MM.1S (cell line): ENCODE results near the gene SPECC1.
"Not testable (repeated sequence)": the region's sequence is repeated elsewhere in the genome, so short reads cannot be mapped to it uniquely, and the experiment has no call there.

Experiments used
- DNase-seq: peaks from one replicate; pipeline ENCODE4 v3.0.0-alpha.2; 2015
- H2AFZ ChIP-seq: fragments of 300-600 bp; sonication (generic); 2 replicates; pipeline ENCODE4 v1.6.0; 2016; ENCODE audit warnings: antibody characterized with exemption, low read length
- H3F3A ChIP-seq: fragments of 300-600 bp; sonication (generic); 2 replicates; pipeline ENCODE4 v1.6.1; 2016; ENCODE audit warnings: mild to moderate bottlenecking, antibody characterized with exemption, low read length, moderate library complexity, mixed read lengths; ENCODE audit not compliant: insufficient read depth
- H3K27ac ChIP-seq: fragments of 300-600 bp; sonication (generic); 2 replicates; pipeline ENCODE4 v1.5.1; 2016; ENCODE audit warnings: mild to moderate bottlenecking, low read length
- H3K27me3 ChIP-seq: fragments of 300-600 bp; sonication (generic); replicated peaks from 2 replicates; pipeline ENCODE4 v1.6.0; 2016; ENCODE audit warnings: low read length; ENCODE audit not compliant: insufficient read depth
- H3K36me3 ChIP-seq: fragments of 300-600 bp; sonication (generic); replicated peaks from 2 replicates; pipeline ENCODE4 v1.6.1; 2016; ENCODE audit warnings: mild to moderate bottlenecking, low read length, mixed read lengths; ENCODE audit not compliant: insufficient read depth
- H3K4me1 ChIP-seq: fragments of 300-600 bp; sonication (generic); 2 replicates; pipeline ENCODE4 v1.6.1; 2016; ENCODE audit warnings: low read length, mixed read lengths
- H3K4me2 ChIP-seq: fragments of 300-600 bp; sonication (generic); 2 replicates; pipeline ENCODE4 v1.6.0; 2016; ENCODE audit warnings: low read depth, low read length
- H3K4me3 ChIP-seq: fragments of 300-600 bp; sonication (generic); 2 replicates; pipeline ENCODE4 v1.5.1; 2016; ENCODE audit warnings: low read length, mixed read lengths
- H3K79me2 ChIP-seq: fragments of 300-600 bp; sonication (generic); 2 replicates; pipeline ENCODE4 v1.6.1; 2016; ENCODE audit warnings: mixed run types, low read length, mixed read lengths
- H3K9ac ChIP-seq: fragments of 300-600 bp; sonication (generic); 2 replicates; pipeline ENCODE4 v1.6.1; 2016; ENCODE audit warnings: low read length, mixed read lengths
- H3K9me2 ChIP-seq: fragments of 300-600 bp; sonication (generic); replicated peaks from 2 replicates; pipeline ENCODE4 v1.6.1; 2016; ENCODE audit warnings: mild to moderate bottlenecking, low read length, mixed read lengths; ENCODE audit not compliant: insufficient read depth
- H3K9me3 ChIP-seq: fragments of 300-600 bp; sonication (generic); replicated peaks from 2 replicates; pipeline ENCODE4 v1.6.1; 2016; ENCODE audit warnings: mild to moderate bottlenecking, low read length, mixed read lengths; ENCODE audit not compliant: insufficient read depth
- H4K20me1 ChIP-seq: fragments of 300-600 bp; sonication (generic); 2 replicates; pipeline ENCODE4 v1.6.1; 2016; ENCODE audit warnings: mild to moderate bottlenecking, low read length, moderate library complexity, mixed read lengths; ENCODE audit not compliant: insufficient read depth
- EZH2 ChIP-seq: fragments of 300-600 bp; sonication (generic); optimal IDR thresholded peaks from 2 replicates; pipeline ENCODE3; 2017; ENCODE audit warnings: low read depth, mild to moderate bottlenecking, antibody characterized with exemption, low read length, mixed read lengths
- EZH2phosphoT487 ChIP-seq: fragments of 300-600 bp; sonication (generic); IDR thresholded peaks from 2 replicates; pipeline ENCODE4 v1.6.1; 2018; ENCODE audit warnings: antibody characterized with exemption, low read length
- TF ChIP-seq, protein P1 (sequence below): fragments of 300-600 bp; sonication (generic); IDR thresholded peaks from 2 replicates; pipeline ENCODE4 v1.5.1; 2016; ENCODE audit warnings: antibody characterized with exemption, low read length, mixed read lengths

Gene SPECC1

DNA sequence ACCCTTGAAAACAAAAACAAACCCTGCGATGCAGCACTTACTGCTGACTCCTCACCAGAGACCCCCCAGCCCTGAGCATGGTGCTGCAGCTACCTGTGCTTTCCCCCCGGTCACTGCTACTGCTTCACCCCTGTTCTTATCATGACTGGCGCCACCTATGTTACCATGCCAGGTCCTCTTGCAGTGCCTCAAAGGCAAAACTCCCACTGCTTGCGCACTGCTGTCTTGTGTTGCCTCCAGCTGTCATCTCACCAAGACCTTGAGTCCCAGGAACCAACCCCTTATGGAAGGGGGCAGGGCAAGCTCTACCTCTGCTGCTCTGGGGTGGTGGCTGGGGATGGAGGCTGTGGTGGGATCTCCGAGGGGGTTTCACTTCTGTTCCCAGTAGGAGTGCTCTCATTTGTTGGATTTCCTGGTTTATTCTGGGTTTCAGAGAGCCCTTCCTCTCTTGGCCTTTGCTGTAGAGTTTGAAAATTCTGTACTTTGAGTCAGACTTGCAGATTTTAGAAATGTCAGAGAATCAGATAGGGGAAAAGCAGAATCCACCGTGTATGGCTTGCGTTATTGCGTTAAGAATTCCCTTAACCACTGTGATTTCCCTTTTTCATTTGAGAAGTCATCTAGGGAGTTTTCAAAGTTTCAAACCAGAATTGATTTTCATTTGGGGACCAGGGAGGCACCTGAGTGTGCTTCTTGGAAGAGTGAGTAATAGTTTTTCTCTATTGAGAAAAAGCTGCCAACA, 96.6 kb downstream of the SPECC1 start:
- TF ChIP-seq, protein P1, sequence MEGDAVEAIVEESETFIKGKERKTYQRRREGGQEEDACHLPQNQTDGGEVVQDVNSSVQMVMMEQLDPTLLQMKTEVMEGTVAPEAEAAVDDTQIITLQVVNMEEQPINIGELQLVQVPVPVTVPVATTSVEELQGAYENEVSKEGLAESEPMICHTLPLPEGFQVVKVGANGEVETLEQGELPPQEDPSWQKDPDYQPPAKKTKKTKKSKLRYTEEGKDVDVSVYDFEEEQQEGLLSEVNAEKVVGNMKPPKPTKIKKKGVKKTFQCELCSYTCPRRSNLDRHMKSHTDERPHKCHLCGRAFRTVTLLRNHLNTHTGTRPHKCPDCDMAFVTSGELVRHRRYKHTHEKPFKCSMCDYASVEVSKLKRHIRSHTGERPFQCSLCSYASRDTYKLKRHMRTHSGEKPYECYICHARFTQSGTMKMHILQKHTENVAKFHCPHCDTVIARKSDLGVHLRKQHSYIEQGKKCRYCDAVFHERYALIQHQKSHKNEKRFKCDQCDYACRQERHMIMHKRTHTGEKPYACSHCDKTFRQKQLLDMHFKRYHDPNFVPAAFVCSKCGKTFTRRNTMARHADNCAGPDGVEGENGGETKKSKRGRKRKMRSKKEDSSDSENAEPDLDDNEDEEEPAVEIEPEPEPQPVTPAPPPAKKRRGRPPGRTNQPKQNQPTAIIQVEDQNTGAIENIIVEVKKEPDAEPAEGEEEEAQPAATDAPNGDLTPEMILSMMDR, result no peak
- no peak for TF ChIP-seq EZH2phosphoT487
- TF ChIP-seq EZH2, result no peak
- Histone ChIP-seq H3K27me3 (no peaks in the 10 kb centered on the region), H3K9me3 (no peaks in the 10 kb centered on the region), H3K36me3 (no peaks in the 10 kb centered on the region), H3F3A (no peaks in the 10 kb centered on the region), H3K4me2 (no peak overlapping the region), H3K4me1 (no peaks in the 10 kb centered on the region), H3K9ac (no peak overlapping the region), H3K79me2 (no peaks in the 10 kb centered on the region), H3K4me3 (no peak overlapping the region), H2AFZ (no peak overlapping the region), H4K20me1 (no peaks in the 10 kb centered on the region), H3K27ac (no peak overlapping the region), H3K9me2 (no peaks in the 10 kb centered on the region)
- DNase-seq, result no peak

DNA sequence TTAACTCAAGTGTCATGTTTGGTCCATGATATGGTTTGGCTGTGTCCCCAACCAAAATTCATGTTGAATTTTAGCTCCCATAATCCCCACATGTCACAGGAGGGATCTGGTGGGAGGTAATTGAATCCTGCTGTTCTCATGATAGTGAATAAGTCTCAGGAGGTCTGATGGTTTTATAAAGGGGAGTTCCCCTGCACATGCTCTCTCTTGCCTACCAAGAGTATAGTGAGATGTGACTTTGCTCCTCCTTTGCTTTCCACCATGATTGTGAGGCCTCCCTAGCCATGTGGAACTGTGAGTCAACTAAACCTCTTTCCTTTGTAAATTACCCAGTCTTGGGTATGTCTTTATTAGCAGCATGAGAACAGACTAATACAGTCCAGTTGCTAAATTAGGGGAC, 97.3 kb downstream of the SPECC1 start:
- not testable (repeated sequence) for H3K79me2 ChIP-seq, H3K36me3 ChIP-seq, H3K4me1 ChIP-seq, H3K9ac ChIP-seq, H3F3A ChIP-seq, H3K9me2 ChIP-seq, H3K27me3 ChIP-seq, H3K4me2 ChIP-seq, H3K9me3 ChIP-seq, H3K27ac ChIP-seq, H2AFZ ChIP-seq, H3K4me3 ChIP-seq, H4K20me1 ChIP-seq, DNase-seq

- Histone ChIP-seq H3K9me2 (no peaks in the 10 kb centered on the region), H3K9ac (no peak overlapping the region), H3K27ac (no peak overlapping the region), H3K4me2 (no peak overlapping the region), H3K4me1 (no peaks in the 10 kb centered on the region), H3K79me2 (no peaks in the 10 kb centered on the region), H3K9me3 (no peaks in the 10 kb centered on the region), H3K36me3 (no peaks in the 10 kb centered on the region), H4K20me1 (no peaks in the 10 kb centered on the region), H3K4me3 (no peak overlapping the region), H3K27me3 (no peaks in the 10 kb centered on the region), H3F3A (no peaks in the 10 kb centered on the region), H2AFZ (no peak overlapping the region)
- DNase-seq, result no peak
- no peak for TF ChIP-seq EZH2
- no peak for TF ChIP-seq EZH2phosphoT487
Observed at GRCh38 chr17:20109076-20109475, 99.9 kb downstream of the SPECC1 start.

GRCh38 chr17:20111538-20111937, 102.4 kb downstream of the SPECC1 start:
- no peak for TF ChIP-seq EZH2phosphoT487
- TF ChIP-seq, protein P1, result no peak
- no peak for TF ChIP-seq EZH2
- Histone ChIP-seq H3K9me2 (no peaks in the 10 kb centered on the region), H3K9ac (no peak overlapping the region), H3F3A (no peaks in the 10 kb centered on the region), H2AFZ (no peak overlapping the region), H3K4me3 (no peak overlapping the region), H4K20me1 (no peaks in the 10 kb centered on the region), H3K4me2 (no peak overlapping the region), H3K27ac (no peak overlapping the region), H3K79me2 (no peaks in the 10 kb centered on the region), H3K9me3 (no peaks in the 10 kb centered on the region), H3K4me1 (no peaks in the 10 kb centered on the region), H3K27me3 (no peaks in the 10 kb centered on the region), H3K36me3 (no peaks in the 10 kb centered on the region)
- no peak for DNase-seq
